A549 (cell line): Measurements from ENCODE around the gene SCTR. TPM values are rescaled to one million over a fixed set of nuclear protein-coding genes. Genes with fewer than 3 reads are reported as not detected.
A peak's percentile ranks its signal among the peaks of the same experiment; 100 is the strongest.

Source experiments
- ATAC-seq, 2 experiments: fragments of 200-7000 bp in 1 of 2; fragments of >200 bp in 1 of 2; cut with Nextera tagmentation in 1 of 2; cut with Tn5 transposase in 1 of 2; 3 replicates each; pipeline versions ENCODE4 v1.8.0 to v1.9.1; 2018 to 2020; ENCODE audit warnings: mild to moderate bottlenecking in 1 of 2, moderate library complexity in 1 of 2
- CTCF ChIA-PET: fragments of 300-600 bp; sonication (Branson Sonifier 250); formaldehyde crosslinking; extraction: SDS; loops from one replicate; lab custom pipeline; 2021; ENCODE audit warnings: antibody characterized with exemption, inconsistent platforms; lab: Yijun Ruan, JAX
- POLR2A ChIA-PET: fragments of 350-600 bp; formaldehyde crosslinking; extraction: SDS; loops from one replicate; lab custom pipeline; 2021; ENCODE audit warnings: antibody characterized with exemption, inconsistent platforms; lab: Yijun Ruan, JAX
- DNase-seq, 2 experiments: peaks; one replicate each; pipeline versions ENCODE4 v3.0.0 to v3.0.0-alpha.2; 2011 to 2016; ENCODE audit warnings: low read depth in 1 of 2, low spot score in 1 of 2
- FAIRE-seq: peaks from 2 replicates; lab custom pipeline; 2011; peaks lifted over from hg19 to GRCh38; lab: Jason Lieb, UNC
- H3K27ac ChIP-seq, 2 experiments: fragments of >200 bp; sonication (Bioruptor Twin); formaldehyde crosslinking; 3 replicates each; pipeline ENCODE4 v1.5.1; 2016 to 2017
- H3K4me1 ChIP-seq: fragments of >200 bp; sonication (Bioruptor Twin); formaldehyde crosslinking; 3 replicates; pipeline ENCODE4 v1.6.1; 2016
- H3K4me2 ChIP-seq: fragments of >200 bp; sonication (Bioruptor Twin); formaldehyde crosslinking; 3 replicates; pipeline ENCODE4 v1.6.1; 2016
- H3K4me3 ChIP-seq: fragments of >200 bp; sonication (Bioruptor Twin); formaldehyde crosslinking; 3 replicates; pipeline ENCODE4 v1.5.1; 2016
- H3K9me3 ChIP-seq: fragments of >200 bp; sonication (Bioruptor Twin); formaldehyde crosslinking; 3 replicates; pipeline ENCODE4 v1.6.1; 2016
- ATOH8 ChIP-seq: fragments of 250-450 bp; sonication (Bioruptor Pico); IDR thresholded peaks from 2 replicates; pipeline ENCODE4 v1.5.0; 2020; ENCODE audit warnings: low read depth, mild to moderate bottlenecking, moderate library complexity
- CBX8 ChIP-seq: fragments of 200-600 bp; sonication (generic); IDR thresholded peaks from 2 replicates; pipeline ENCODE4 v1.6.1; 2016
- EHMT2 ChIP-seq: fragments of 200-600 bp; sonication (generic); IDR thresholded peaks from 2 replicates; pipeline ENCODE4 v1.6.1; 2016; ENCODE audit warnings: antibody characterized with exemption, low read depth, mild to moderate bottlenecking, moderate library complexity
- ELK1 ChIP-seq: fragments of 150-350 bp; IDR thresholded peaks from 2 replicates; pipeline ENCODE4 v1.6.1; 2014; ENCODE audit warnings: low read depth, mild to moderate bottlenecking, low read length
- FOSB ChIP-seq: fragments of 250-450 bp; sonication (Bioruptor Pico); IDR thresholded peaks from 2 replicates; pipeline ENCODE4 v1.5.0; 2020; ENCODE audit warnings: mild to moderate bottlenecking, moderate library complexity
- HDAC2 ChIP-seq: fragments of 200-600 bp; sonication (generic); IDR thresholded peaks from 2 replicates; pipeline ENCODE4 v1.6.1; 2016
- HOXB13 ChIP-seq: fragments of 250-450 bp; sonication (Bioruptor Pico); IDR thresholded peaks from 2 replicates; pipeline ENCODE4 v1.5.0; 2020; ENCODE audit warnings: low read depth, mild to moderate bottlenecking, moderate library complexity
- HOXB5 ChIP-seq: fragments of 250-450 bp; sonication (Bioruptor Pico); IDR thresholded peaks from 2 replicates; pipeline ENCODE4 v1.5.0; 2020; ENCODE audit warnings: mild to moderate bottlenecking, moderate library complexity
- JUNB ChIP-seq: fragments of >200 bp; sonication (Bioruptor Twin); formaldehyde crosslinking; IDR thresholded peaks from 2 replicates; pipeline ENCODE4 v1.6.1; 2016
- NPAS2 ChIP-seq: fragments of 250-450 bp; sonication (Bioruptor Pico); IDR thresholded peaks from 2 replicates; pipeline ENCODE4 v1.8.0; 2022; ENCODE audit warnings: mild to moderate bottlenecking, moderate library complexity, borderline replicate concordance
- PHF8 ChIP-seq: fragments of 200-600 bp; sonication (generic); IDR thresholded peaks from 2 replicates; pipeline ENCODE4 v1.6.1; 2016; ENCODE audit warnings: low read depth, mild to moderate bottlenecking, antibody characterized with exemption, moderate library complexity, borderline replicate concordance
- RCOR1 ChIP-seq: fragments of 150-350 bp; IDR thresholded peaks from 2 replicates; pipeline ENCODE4 v1.6.1; 2014; ENCODE audit warnings: antibody characterized with exemption, low read length, low read depth
- RNF2 ChIP-seq: fragments of 200-600 bp; sonication (generic); IDR thresholded peaks from 2 replicates; pipeline ENCODE4 v1.6.1; 2016; ENCODE audit warnings: low read depth, mild to moderate bottlenecking, antibody characterized with exemption, moderate library complexity, borderline replicate concordance
- ZNF302 ChIP-seq: fragments of 250-450 bp; sonication (Bioruptor Pico); IDR thresholded peaks from 2 replicates; pipeline ENCODE4 v1.9.0; 2021; ENCODE audit warnings: inconsistent platforms, mild to moderate bottlenecking, moderate library complexity
- ZSCAN20 ChIP-seq: fragments of 250-450 bp; sonication (Bioruptor Pico); IDR thresholded peaks from 2 replicates; pipeline ENCODE4 v1.8.0; 2022; ENCODE audit warnings: mild to moderate bottlenecking, moderate library complexity
- WGBS: methylation state at CpG from one replicate; pipeline ENCODE4 v1.1.6; 2017; ENCODE audit errors: missing lambda C conversion rate; 5-methylcytosine and 5-hydroxymethylcytosine counted together
- polyA plus RNA-seq, 4 experiments: library from polyadenylated mRNA; depleted of rRNA in 3 of 4; stranded (reverse); fragments of >200 nt; fragmentation: RNase III in 1 of 4; extraction: RNeasy Plus Mini Kit Qiagen cat#74134 plus additional on column Dnase treatment in 1 of 4; gene quantifications; 2 replicates in 3 of 4; 3 replicates in 1 of 4; pipeline ENCODE4 v1.2.3, GENCODE V29; 2011 to 2017

The SCTR gene
- polyA plus RNA-seq, 2 of the 4 experiments (the other 2 are of a cell fraction), result not detected

GRCh38 chr2:119478978-119479295 lies 45.3 kb downstream of the SCTR start:
- DNase-seq, result no peak
- Histone ChIP-seq H3K4me2 (no peak overlapping the region), H3K4me3 (no peak overlapping the region), H3K27ac (no peak overlapping the region), H3K4me1 (peaks cover 4% of the 10 kb centered on the region; the same call in 1 of the 3 replicates), H3K9me3 (no peaks in the 10 kb centered on the region)
- FAIRE-seq, result no peak
- 88% methylated on average over 2 of the region's 3 CpGs for WGBS
- no peak for TF ChIP-seq HOXB5 (CRISPR knock-in tag)
- TF ChIP-seq ZNF302 (CRISPR knock-in tag), result no peak
- TF ChIP-seq HDAC2, result no peak
- TF ChIP-seq FOSB (CRISPR knock-in tag), result no peak
- ATAC-seq, result no peak
- CTCF ChIA-PET, result interaction anchor here (0.6 to 14.8 kb wide), 9 partner anchors 10 to 1369 kb away, joined by 3 to 255 read pairs (median 3); no protein-coding TSS in a partner anchor
- POLR2A ChIA-PET, result no interaction called here

DNA sequence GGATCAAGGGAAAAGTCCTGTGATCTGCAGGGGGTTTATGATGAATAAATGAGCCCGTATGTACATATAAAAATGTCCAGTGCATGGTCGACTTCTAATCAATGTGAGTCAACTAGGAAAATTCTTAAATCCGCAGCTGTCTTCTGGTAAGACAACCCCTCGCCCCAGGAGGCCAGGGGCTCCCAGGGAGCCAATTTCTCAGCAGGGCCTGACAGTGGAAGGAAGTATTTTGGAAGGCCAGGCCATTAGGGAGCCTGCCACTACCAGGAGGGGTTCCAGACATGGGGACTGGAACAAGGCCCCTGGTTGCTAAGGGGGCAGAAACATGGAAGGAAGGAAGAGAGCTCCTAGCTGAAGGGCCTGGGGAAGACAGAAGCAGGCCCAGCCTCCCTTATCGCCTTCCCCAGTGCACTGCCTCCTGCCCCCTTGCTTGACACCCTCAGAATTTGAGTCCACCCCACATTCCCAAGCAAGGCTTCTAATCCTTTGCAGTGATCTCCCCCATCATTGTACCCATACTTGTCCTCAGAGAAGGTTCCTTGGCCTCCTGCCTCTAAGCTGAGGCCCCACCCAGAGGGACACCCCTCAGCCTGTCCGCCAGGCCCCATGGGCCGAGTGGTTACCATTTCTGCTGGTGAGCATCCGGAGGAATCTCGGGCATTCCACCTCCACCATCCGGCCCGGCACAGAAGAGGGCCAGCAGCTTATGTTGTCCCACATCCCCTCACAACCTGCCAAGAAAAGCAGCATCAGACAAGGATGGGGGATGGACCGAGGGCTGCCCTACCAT lies 45.9 kb downstream of the SCTR start:
- TF ChIP-seq ATOH8 (CRISPR knock-in tag) (no peak), RCOR1 (no peak), EHMT2 (no peak), RNF2 (no peak), PHF8 (no peak), ZSCAN20 (CRISPR knock-in tag) (no peak), ELK1 (no peak), CBX8 (no peak), HOXB13 (CRISPR knock-in tag) (no peak), NPAS2 (CRISPR knock-in tag) (no peak), JUNB (no peak)
- TF ChIP-seq, all 56 proteins: peak for 0
- Histone ChIP-seq H3K27ac (no peak overlapping the region), H3K4me1 (peaks cover 4% of the 10 kb centered on the region; the same call in 1 of the 3 replicates), H3K4me3 (no peak overlapping the region), H3K9me3 (no peaks in the 10 kb centered on the region), H3K4me2 (no peak overlapping the region)
- 69% methylated on average over 9 of the region's 12 CpGs for WGBS
- DNase-seq (no peak), FAIRE-seq (no peak), ATAC-seq (no peak)
- POLR2A ChIA-PET, result no interaction called here
- CTCF ChIA-PET, result interaction anchor here (0.7 to 14.8 kb wide), 8 partner anchors 11 to 597 kb away, joined by 3 to 255 read pairs (median 20); no protein-coding TSS in a partner anchor

- H3K9me3 ChIP-seq, result no peaks in the 10 kb centered on the region
- TF ChIP-seq RNF2, result no peak
- ChIA-PET CTCF (interaction anchor here (0.6 to 14.8 kb wide), 28 partner anchors 10 to 595 kb away, joined by 3 to 255 read pairs (median 5); partner anchors contain the start of gene TMEM37), POLR2A (no interaction called here)
- no peak for DNase-seq
- ATAC-seq, result no peak
- peaks cover 4% of the 10 kb centered on the region; the same call in 1 of the 3 replicates for H3K4me1 ChIP-seq
- 69% methylated on average over 9 of the region's 9 CpGs for WGBS
- FAIRE-seq, result no peak
- no peak overlapping the region for H3K4me2 ChIP-seq
- H3K27ac ChIP-seq, result peak overlapping the region in 1 of 2 experiments; percentile 50; a peak in 2 of 6 replicates
- H3K4me3 ChIP-seq, result no peak overlapping the region
Measured at GRCh38 chr2:119477113-119477505, 47.2 kb downstream of the SCTR start.
